Measurements from ENCODE around the gene TINAG.
"Not testable (repeated sequence)": the region's sequence is repeated elsewhere in the genome, so short reads cannot be mapped to it uniquely, and the experiment has no call there.

TINAG gene

DNA sequence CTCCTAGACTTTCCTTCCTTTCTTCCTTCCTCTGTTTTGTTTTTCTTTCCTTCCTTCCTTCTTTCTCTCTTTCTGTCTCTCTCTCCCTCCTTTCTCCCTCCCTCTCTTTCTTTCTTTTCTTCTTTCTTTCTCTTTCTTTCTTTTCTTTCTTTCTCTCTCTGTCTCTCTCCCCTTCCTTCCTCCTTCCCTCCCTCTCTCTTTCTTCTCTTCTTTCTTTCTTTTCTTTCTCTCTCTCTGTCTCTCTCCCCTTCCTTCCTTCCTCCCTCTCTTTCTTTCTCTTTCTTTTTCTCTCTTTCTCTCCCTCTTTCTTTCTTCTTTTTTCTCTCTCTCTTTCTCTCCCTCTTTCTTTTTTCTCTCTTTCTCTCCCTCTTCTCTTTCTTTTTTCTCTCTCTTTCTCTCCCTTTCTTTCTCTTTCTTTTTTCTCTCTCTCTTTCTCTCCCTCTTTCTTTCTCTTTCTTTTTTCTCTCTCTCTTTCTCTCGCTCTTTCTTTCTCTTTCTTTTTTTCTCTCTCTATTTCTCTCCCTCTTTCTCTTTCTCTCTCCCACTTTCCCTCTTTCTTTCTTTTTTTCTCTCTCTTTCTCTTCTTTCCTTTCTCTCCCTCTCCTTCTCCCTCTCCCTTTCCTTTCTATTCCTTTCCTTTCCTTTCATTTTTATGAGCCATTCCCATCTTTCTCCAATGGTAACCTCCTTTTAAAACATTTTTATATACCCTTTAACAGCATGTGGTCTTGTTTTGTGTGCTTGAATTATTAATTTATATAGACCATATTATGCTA, 2.3 kb downstream of the TINAG start:
- DNase-seq, result no peak

DNA sequence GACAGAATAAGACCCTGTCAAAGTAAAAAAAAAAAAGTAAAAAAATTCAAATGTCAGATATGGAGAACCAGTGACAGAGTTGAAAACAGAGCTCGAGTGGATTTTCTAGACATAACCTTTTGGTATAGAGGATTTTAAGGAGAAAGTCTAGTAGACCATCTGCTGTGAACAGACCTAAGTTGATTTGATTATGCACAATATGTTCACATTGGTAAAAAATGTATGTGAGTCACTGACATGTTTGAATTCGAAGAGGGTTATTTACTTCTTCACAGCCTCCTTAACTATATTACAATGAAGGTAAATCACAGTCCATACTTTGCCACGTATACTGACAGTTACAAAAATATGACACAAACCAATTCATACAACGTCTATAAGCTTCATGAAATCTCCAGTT, 7.4 kb downstream of the TINAG start:
- DNase-seq, result peak; percentile 11 to 63

DNA sequence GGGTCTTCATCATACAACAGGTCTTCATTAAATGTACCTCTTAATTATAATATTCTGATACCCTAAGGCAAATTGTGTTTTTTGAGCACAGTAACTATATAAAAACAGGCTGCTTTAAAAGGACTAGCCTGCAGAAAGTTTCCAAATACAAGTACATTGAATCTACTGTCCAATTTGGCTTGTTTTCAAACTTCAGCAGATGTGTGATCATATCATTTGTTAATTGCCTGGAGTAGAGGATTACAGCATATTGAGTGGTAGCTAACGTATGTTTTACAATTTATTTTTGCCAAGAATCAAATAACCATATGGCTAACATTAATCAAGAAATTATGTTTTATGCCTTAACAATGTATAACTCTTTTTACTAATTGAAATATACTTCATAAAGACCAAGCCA, 12.6 kb downstream of the TINAG start:
- DNase-seq, result peak; percentile 39 to 91

DNA sequence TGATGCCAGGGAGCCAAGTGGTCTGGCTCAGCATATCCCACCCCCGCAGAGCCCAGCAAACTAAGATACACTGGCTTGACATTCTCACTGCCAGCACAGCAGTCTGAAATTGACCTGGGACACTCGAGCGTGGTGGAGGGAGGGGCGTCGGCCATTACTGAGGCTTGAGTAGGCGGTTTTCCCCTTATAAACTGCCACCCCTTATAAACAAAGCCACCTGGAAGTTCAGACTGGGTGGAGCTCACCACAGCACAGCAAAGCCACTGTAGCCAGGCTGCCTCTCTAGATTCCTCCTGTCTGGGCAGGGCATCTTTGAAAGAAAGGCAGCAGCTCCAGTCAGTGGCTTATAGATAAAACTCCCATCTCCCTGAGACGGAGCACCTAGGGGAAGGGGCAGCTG, 19.4 kb downstream of the TINAG start:
- DNase-seq, result peak in 1 of 2 experiments; percentile 3

DNA sequence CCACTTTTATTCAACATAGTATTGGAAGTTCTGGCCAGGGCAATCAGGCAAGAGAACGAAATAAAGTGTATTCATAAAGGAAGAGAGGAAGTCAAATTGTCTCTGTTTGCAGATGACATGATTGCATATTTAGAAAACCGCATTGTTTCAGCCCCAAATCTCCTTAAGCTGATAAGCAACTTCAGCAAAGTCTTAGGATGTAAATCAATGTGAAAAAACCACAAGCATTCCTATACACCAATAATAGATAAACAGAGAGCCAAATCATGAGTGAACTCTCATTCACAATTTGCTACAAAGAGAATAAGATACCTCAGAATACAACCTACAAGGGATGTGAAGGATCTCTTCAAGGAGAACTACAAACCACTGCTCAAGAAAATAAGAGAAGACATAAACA, 23.3 kb downstream of the TINAG start:
- DNase-seq, result not testable (repeated sequence)

DNA sequence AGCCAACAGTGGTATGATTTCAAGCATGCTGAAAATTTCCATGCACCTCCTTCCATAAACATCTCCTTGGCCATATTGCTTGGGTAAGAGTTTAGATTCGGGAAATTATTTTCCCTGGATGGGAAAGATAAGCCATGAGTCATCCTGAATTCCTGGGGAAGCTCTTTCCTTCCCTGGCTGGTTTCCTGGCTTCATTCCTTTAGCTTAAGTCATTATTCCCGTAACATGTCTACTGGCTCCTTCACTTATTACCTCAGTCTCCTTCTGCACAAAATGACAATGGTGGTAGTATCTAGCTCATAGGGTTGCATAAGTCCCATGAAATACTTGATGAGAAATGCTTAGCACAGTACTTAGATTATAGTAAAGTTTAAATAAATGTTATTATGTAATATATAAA, 27.6 kb downstream of the TINAG start:
- no peak for DNase-seq

DNA sequence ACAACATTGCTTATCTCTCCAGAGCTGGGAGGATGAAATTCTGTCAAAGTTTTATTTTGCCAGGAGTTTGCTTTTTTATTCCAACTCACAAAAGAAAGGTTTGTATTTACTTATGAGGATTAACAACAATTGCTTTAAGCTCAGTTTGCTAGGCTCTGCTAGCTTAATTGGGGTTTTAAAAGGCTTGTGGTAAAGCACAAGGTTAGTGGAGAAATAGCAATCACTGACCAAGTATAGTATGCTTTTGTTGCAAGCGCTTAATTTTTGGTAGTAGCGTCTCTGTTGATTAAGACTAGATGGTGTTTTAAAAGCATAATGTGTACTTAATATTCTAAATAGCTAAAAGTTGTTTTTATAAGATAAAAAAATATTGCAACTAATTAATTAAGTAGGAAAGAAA, 45.7 kb downstream of the TINAG start:
- DNase-seq, result no peak

DNA sequence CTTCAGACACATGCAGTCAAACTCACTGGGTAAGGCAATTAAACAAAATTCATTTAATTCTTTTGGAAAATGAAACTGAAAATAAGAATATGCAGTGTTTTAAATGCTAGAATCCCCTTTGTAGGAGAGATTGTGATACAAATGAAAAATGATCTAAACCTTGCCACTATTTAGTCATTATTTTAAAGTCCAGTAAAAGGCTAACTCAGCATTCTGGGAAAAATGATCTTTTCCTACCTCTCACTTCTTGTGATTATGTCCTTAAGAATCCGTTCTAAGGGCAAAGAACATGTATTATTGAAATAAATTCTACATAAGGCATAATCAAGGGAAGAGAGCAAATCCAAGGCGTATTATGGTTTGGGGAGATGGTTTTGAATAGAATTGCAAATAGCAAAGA, 46.4 kb downstream of the TINAG start:
- no peak for DNase-seq

DNA sequence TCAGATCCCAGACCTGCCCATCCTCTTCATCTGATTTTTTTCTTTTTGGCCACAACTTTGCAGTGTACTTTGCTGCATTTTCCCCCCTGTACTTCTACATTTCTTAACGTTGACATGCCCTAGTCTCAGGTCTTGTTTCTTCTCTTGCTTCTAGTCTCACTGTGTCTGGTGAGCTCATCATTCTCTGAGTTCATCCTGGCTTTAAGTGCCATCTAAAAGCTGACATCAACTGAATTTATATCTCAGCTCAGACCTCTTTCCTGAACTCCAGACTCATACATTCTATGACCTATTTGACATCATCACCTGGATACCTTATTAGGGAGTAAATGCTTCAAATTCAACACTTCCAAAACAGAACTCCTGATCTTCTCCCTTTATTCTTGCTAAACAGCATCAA, 48.9 kb downstream of the TINAG start:
- DNase-seq, result no peak

DNA sequence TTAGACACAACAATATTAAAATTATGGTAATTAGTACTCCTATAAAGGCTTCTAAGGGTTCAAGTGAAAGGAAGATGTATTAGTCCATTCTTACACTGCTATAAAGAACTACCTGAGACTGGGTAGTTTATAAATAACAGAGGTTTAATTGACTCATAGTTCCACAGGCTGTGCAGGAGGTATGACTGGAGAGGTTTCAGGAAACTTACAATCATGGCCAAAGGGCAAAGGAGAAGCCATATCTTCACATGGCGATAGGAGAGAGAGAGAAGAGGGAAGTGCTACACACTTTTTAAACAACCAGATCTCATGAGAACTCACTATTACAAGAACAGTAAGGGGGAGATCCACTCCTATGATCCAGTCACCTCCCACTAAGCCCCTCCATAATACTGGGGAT, 52.9 kb downstream of the TINAG start:
- no peak for DNase-seq

DNA sequence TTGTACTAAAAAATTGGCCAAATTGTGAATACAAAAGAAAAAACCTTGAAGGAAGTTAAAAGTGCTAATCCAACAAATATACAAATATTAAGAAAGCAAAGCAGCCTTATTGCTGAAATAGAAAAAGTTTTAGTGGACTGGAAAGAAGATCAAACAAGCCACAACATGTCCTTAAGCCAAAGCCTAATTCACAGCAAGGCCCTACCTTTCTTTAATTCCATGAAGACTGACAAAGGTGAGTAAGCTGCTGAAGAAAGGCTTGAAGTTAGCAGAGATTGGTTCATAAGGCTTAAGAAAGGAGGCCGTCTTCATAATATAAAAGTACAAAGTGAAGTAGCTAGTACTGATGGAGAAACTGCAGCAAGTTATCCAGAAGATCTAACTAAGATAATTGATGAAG, 53.5 kb downstream of the TINAG start:
- no peak for DNase-seq

DNA sequence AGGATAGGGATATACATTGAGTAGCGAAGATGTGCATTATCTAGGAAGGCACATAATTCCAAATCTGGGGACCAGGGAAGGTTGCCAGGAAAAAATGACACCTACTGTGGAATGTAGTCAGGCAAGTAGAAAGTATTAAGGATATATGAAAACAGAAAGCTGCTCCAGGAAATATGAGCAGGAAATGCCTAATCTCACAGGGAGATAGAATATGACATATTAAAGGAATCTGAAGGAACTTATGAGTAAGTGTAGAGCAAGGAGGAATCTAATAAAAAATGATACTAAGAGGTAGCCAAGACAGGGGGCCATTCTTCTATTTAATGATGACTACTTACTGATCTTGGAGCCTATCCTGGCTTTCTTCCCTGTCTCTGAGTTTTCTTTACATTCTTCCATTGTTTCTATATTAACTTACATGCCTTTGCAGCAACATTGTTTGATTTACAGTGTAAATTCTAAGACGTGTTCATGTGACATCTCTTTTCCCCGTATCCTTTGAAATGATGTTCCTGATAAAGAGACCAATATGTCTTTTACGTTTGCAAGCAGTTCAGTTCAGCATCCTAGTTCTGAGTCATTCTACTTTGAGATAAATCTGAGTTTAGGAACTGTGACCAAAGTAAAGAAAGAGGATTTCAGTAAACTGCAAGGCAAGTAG, 58.6 kb downstream of the TINAG start:
- no peak for DNase-seq

DNA sequence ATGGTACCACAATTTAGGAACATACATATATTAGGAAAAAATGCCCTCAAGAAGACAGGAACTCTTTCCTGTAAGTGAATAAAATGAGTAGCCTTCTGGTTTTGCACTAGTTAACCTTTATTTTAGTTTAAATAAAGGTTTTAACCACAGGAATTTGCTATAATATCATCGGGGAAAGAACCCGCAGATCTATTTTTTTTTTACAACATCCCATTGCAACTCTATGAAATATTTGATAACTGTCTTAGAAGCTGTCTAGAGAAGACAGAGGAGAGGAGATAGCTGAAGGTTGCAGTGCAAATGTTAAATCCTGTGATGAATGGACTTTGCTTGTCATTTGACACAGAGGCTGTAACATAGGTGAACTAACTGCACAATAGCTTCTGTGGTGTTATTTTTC, 69.5 kb downstream of the TINAG start:
- DNase-seq, result no peak

DNA sequence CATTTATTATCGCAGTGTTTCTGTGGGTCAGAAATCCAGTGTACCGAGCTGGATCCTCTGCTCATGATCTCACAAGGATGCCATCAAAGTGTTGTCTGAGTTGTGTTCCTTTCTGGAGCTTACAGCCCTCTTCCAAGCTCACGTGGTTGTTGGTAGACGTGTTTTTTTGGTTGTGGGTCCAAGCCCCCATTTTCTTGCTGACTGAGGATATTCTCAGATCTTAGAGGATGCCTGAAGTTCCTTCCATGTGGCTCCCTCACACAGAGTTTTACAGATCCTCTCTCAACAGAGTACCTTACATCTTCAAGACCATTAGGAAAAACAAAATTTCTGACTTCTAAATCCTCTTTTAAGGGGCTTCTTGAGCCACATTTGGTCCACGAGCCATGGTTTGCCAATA, 78.1 kb downstream of the TINAG start:
- no peak for DNase-seq

DNA sequence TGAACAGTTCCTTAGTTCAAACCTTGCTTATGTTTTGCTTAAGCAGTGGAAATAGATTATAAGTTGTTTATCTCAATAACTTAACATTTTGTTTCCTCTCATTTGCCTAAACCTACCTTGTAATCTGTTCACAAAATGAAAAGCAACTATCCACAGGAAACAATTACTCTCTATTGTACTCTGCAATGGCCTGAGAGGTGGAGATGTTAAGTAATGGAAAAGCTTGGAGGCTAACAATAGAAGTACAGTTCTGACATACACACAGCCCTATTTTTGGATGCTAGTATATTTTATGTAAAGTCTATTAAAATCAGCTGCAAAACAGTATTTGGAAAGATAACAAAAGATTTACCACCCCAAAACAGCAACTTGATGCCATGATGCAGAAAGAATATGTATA, 82.1 kb downstream of the TINAG start:
- DNase-seq, result no peak

DNA sequence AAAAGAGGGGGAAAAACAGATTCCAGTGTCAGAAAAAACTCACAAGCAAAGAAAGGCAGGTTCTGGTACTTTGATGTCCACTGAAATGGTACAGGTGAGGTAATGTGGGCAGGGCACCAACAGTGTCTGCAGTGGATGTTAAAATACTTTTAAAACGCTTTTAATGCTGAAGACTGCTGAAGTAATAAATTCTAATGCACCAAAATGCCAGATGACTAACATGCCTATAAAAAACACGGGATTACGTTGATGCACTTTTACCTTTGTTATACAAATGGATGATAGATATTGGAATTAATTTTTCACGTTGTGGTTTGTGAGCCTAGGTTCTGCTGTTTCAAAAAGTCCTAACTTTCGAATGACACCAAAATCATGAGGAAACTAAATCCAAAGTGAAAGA, 83.3 kb downstream of the TINAG start:
- no peak for DNase-seq

DNA sequence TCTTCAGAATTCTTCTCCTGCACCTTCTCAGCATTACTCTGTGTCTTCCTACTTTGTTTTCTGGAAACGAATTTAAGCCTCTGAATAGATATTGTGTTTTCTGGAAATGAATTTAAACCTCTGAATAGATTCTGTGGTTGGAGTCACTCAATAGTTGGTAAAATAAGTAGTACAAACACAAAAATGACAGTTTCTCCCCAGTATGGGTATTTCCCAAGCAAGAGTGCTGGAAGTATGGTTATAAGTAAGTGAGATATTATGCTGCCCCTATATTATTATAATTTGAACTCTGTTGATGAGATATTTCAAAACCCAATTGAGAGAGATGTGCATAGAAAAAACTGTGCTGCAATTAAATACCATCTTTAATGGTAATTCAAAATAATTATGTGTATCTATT, 94.9 kb downstream of the TINAG start:
- no peak for DNase-seq

DNA sequence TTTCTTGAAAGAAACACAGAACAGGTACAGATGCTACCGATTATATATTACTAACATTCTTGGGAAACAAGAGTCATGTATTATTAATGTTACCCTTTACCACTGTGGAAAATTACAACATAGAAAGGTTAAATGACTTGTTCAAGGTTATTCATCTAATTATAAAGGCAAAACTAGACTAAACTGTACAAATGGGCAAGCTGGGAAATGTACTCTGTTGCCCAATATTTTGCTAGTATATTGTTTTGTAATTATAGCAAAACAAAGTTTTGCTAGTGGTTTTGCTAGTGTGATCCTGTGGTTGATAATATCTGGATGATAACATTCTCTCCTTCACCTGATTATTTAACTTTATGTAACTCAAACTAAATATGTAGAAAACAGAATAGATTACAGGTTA, 96.5 kb downstream of the TINAG start:
- DNase-seq, result no peak

DNA sequence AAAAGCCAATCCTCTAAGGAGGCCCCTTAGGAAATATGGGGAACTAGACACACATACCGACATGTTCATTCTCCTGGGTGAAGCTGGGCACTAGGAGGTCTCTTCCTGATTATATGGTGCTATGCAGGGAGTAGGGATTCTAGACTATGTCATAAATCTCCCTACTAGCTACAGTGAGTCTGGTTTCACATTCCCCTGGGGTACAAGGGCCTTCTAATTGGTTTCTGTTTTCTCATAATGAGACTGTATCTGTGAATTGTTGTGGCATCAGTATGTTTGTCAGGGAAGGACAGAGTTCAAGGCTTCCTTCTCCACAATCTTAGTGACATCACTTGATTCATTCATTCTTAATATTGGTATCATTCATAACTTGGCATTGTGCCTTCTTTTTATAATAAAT, 103.5 kb downstream of the TINAG start:
- DNase-seq, result no peak

DNA sequence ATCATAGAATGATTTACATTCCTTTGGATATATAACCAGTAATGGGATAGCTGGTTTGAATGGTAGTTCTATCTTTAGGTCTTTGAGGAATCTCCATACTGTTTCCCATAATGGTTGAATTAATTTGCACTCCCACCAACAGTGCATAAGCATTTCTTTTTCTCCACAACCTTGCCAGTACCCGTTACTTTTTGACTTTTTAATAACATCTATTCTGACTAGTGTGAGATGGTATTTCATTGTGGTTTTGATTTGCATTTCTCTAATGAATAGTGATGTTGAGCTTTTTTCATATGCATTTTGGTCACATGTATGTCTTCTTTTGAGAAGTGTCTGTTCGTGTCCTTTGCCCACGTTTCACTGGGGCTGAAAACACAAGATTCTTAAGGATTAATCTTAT, 107.3 kb downstream of the TINAG start:
- no peak for DNase-seq

DNA sequence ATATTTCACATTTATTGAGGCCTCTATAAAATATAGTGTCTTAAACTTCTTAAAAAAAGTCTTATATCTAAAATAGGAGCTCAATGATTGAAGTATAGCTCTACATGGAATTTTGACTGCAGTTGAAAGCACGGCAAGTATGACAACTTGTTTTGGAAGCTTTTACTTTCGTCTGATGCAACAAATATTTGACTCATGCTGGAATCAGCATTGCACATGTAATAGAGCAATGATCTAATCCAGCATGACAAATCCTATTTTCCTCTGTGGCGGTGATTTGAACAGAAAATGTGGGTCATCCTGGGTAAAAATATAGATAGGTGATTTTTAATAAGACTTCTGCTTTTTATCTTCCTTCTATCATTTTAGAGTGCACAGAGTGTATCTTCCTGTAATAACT, 111.6 kb downstream of the TINAG start:
- DNase-seq, result no peak

DNA sequence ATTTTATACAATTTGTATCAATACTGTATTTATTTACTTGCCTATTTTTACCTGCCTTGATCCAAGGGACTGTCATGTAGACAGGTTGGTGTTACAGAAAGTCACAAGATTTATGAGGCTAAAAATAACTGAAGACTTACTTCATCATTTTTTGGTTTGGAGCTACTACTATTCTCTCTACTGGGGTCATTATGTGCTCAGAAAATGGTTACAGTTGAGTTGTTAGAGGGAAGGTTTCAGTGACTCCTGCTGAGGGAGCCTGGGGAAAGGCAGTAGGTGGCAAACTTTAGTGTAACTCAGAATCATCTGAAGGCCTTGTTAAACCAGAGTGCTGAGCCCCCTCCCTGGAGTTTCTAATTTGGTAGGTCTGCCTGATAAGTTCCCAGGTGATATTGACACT, 118.8 kb downstream of the TINAG start:
- DNase-seq, result no peak

DNA sequence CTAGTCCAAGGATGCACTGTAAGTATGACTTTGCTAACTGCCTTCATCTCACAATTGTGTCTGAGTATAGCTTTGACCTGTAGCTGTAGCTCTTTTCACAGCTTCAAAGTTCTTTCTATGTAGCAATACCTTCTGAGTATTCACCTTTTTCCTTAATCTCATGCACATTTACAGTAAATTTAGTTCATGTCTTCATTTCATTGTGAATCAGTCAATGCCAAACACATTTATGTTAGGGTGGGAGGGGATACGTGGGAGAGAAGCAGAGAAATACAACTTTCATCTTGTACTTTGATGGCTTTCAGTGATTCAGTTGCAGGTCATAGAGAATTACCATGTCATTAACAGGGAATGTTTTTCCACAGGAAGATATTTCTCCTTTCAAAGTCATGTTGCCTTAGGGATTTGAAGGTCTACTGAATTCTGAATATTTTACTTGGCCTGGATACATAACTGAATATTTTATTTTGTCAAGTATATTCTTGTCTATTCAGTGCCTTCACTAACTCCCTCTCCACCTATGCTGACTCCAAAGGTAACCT, 119.2 kb downstream of the TINAG start:
- DNase-seq, result no peak

DNA sequence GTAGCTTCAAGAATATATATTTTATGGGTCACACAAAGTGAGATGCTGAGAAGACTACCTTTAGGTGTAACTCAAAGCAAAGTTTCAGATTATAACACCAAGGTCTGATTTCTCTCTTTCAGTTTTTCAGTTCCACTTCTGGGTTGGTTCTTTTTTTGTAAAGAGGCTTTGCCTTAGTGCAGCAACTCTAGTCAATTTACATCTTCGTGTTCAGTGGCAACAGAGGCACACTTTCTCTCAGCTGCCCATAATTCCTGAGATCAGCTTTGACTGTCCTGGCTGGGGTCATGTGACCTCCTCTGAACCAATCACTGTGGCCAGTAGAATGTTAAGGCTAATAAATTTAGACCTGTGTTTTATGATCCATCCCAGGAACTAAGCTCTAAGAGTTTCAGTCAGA, 120.2 kb downstream of the TINAG start:
- no peak for DNase-seq

DNA sequence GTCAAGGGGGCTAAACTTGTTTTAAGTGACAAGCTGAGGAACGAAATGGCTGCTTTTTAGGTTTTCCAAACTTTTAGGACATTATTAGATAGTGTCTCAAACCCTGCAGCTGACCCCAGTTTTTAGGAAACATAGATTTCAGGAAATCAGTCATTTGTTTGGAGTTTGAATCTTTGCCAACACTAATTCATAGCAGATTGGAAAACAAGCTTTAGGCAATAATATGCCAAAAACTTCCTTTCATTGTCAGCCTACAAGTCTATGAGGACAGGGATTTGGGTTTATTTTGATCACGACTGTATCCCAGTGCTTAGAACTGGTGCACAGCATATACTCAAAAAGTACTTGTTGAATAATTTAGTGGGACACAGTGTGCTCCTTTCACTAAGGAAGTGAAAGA, 123.2 kb downstream of the TINAG start:
- DNase-seq, result no peak

Data from NCI-H524 (cell line).